PFSK-1 (cell line): ENCODE results near the gene MLPH.

Experiments used
- FOXP2 ChIP-seq: optimal IDR thresholded peaks from 2 replicates; pipeline ENCODE3; 2011; ENCODE audit warnings: borderline replicate concordance, control low read depth, inconsistent platforms; ENCODE audit not compliant: insufficient read depth; ENCODE audit errors: extremely low read length, extremely low read depth
- POLR2AphosphoS5 ChIP-seq: IDR thresholded peaks from 2 replicates; pipeline ENCODE4 v1.6.1; 2012; ENCODE audit warnings: low read depth, mild to moderate bottlenecking, control low read depth, low read length, moderate library complexity
- REST ChIP-seq, 2 experiments: IDR thresholded peaks; 2 replicates each; pipeline versions ENCODE4 v1.6.1 to v1.8.0; 2011 to 2012; ENCODE audit warnings: low read depth in 2 of 2, low read length in 2 of 2, control low read depth in 1 of 2, inconsistent platforms in 1 of 2, mild to moderate bottlenecking in 1 of 2, moderate library complexity in 1 of 2; ENCODE audit not compliant: insufficient read depth in 1 of 2
- SIN3A ChIP-seq: IDR thresholded peaks from 2 replicates; pipeline ENCODE4 v1.6.1; 2012; ENCODE audit warnings: mild to moderate bottlenecking, low read length, moderate library complexity, borderline replicate concordance; ENCODE audit not compliant: insufficient read depth
- TAF1 ChIP-seq: IDR thresholded peaks from 2 replicates; pipeline ENCODE4 v1.6.1; 2012; ENCODE audit warnings: low read length, control low read depth, borderline replicate concordance; ENCODE audit not compliant: insufficient read depth

- TF ChIP-seq REST (IDR thresholded peaks at IDR 0.05; ENCODE audit: insufficient read depth in 1 of 2, low read depth in 2 of 2, low read length in 2 of 2) (no peak), POLR2AphosphoS5 (no peak), SIN3A (no peak), TAF1 (no peak), FOXP2 (peak; percentile 30)
Measured at GRCh38 chr2:237512774-237513466, 25.9 kb downstream of the MLPH start.
